ENCODE measurements around the gene AKAIN1.

DNA sequence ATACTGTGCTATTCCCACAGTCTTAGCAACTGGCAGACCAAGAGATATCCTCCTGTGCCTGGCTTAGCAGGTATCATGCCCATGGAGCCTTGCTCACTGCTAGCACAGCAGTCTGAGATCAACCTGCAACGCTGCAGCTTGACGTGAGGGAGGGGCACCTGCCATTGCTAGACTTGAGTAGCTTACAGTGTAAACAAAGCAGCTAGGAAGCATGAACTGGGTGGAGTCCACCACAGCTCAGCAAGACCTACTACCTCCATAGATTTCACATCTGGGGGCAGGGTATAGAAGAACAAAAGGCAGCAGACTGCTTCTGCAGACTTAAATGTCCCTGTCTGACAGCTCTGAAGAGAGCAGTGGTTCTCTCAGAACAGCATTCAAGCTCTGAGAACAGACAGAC lies 74.8 kb downstream of the AKAIN1 start:
- TF ChIP-seq CTCF (conservative IDR thresholded peaks at IDR 0.05 in 1 of 2, IDR thresholded peaks at IDR 0.05 in 1 of 2; ENCODE audit: extremely low read depth in 1 of 2, insufficient read depth in 1 of 2, low read depth in 1 of 2, low read length in 2 of 2), result no peak
- no peak for TF ChIP-seq EZH2 (IDR thresholded peaks at IDR 0.05; ENCODE audit: borderline replicate concordance, low read length)

Data from mammary epithelial cell (primary cell).